Panc1 (cell line): ENCODE measurements around the gene EMP2. TPM values are rescaled to one million over a fixed set of nuclear protein-coding genes. Genes with fewer than 3 reads are reported as not detected.

Source experiments
- ATAC-seq: fragments of 200-7000 bp; cut with Tn5 transposase; 2 replicates; pipeline ENCODE4 v1.9.1; 2020; ENCODE audit warnings: mild to moderate bottlenecking, moderate library complexity
- BruUV-seq: library from RNA; stranded (reverse); fragments of 400-500 nt; replicated peaks from 2 replicates; lab custom pipeline; 2021; lab: Mats Ljungman, UMichigan
- CTCF ChIA-PET: fragments of 300-600 bp; sonication (Branson Sonifier 250); formaldehyde crosslinking; loops from one replicate; lab custom pipeline; 2022; ENCODE audit warnings: antibody characterized with exemption; lab: Charles Lee
- POLR2A ChIA-PET: fragments of 300-600 bp; sonication (Branson Sonifier 250); formaldehyde crosslinking; loops from one replicate; lab custom pipeline; 2022; ENCODE audit warnings: antibody characterized with exemption; lab: Charles Lee
- DNase-seq: peaks from one replicate; pipeline ENCODE4 v3.0.0-alpha.2; 2010; ENCODE audit warnings: low read depth, low spot score
- H3K27ac ChIP-seq: 2 replicates; pipeline ENCODE4 v1.5.1; 2011; ENCODE audit warnings: mild to moderate bottlenecking, low read length, inconsistent platforms
- H3K27me3 ChIP-seq: fragments of 200-500 bp; sonication (Bioruptor generic); 2 replicates; pipeline ENCODE4 v1.6.0; 2014; ENCODE audit warnings: low read length, inconsistent platforms; ENCODE audit not compliant: control insufficient read depth, insufficient read depth
- H3K36me3 ChIP-seq: fragments of 200-500 bp; sonication (Bioruptor generic); 2 replicates; pipeline ENCODE4 v1.5.1; 2014; ENCODE audit warnings: inconsistent platforms, mild to moderate bottlenecking, low read length, moderate library complexity; ENCODE audit not compliant: control insufficient read depth, insufficient read depth
- H3K4me1 ChIP-seq: 2 replicates; pipeline ENCODE4 v1.5.1; 2011; ENCODE audit warnings: inconsistent platforms, mild to moderate bottlenecking, low read length, moderate library complexity; ENCODE audit not compliant: control insufficient read depth, insufficient read depth
- H3K4me3 ChIP-seq, 2 experiments: 2 replicates each; pipeline ENCODE4 v1.5.1; 2011 to 2012; ENCODE audit warnings: low read depth in 2 of 2, low read length in 2 of 2, mild to moderate bottlenecking in 2 of 2, inconsistent platforms in 1 of 2, moderate library complexity in 1 of 2
- H3K9me3 ChIP-seq: fragments of 200-500 bp; sonication (Bioruptor generic); 2 replicates; pipeline ENCODE4 v1.5.1; 2014; ENCODE audit warnings: low read depth, mild to moderate bottlenecking, inconsistent platforms, low read length, moderate library complexity; ENCODE audit not compliant: control insufficient read depth, insufficient read depth
- CTCF ChIP-seq: fragments of 450-650 bp; IDR thresholded peaks from 2 replicates; pipeline ENCODE4 v1.5.1; 2017; ENCODE audit warnings: mild to moderate bottlenecking
- POLR2AphosphoS5 ChIP-seq: IDR thresholded peaks from 2 replicates; pipeline ENCODE4 v1.6.1; 2012; ENCODE audit warnings: mild to moderate bottlenecking, low read depth, low read length, moderate library complexity
- REST ChIP-seq, 2 experiments: IDR thresholded peaks; 2 replicates each; pipeline ENCODE4 v1.6.1; 2011 to 2012; ENCODE audit warnings: low read depth in 2 of 2, control low read depth in 1 of 2, low read length in 1 of 2, mild to moderate bottlenecking in 1 of 2, moderate library complexity in 1 of 2; ENCODE audit not compliant: insufficient read depth in 1 of 2
- SIN3A ChIP-seq: IDR thresholded peaks from 2 replicates; pipeline ENCODE4 v1.6.1; 2012; ENCODE audit warnings: low read depth, mild to moderate bottlenecking, low read length, moderate library complexity, borderline replicate concordance; ENCODE audit not compliant: insufficient read depth
- TCF7L2 ChIP-seq: IDR thresholded peaks from 2 replicates; pipeline ENCODE4 v1.6.1; 2011; ENCODE audit warnings: mild to moderate bottlenecking, low read depth, low read length, inconsistent platforms
- in situ Hi-C: cut with HindIII; loops from 2 replicates; pipeline ENCODE4 v1.10.0; 2016; ENCODE audit warnings: low sequenced_read_pairs, low pct_unique_long_range_greater_than_20kb
- intact Hi-C: fragments of 100-400 bp; cut with micrococcal nuclease; formaldehyde crosslinking; loops from one replicate; pipeline ENCODE4 v1.10.0; 2022; ENCODE audit not compliant: unreplicated experiment
- total RNA-seq: library from RNA; stranded (reverse); gene quantifications from one replicate; pipeline ENCODE4 v1.2.1, GENCODE V29; 2021; ENCODE audit not compliant: unreplicated experiment

Gene EMP2
- total RNA-seq, 1 experiment from 2014 or later = 13.8 TPM

- no peak overlapping the region for H3K27ac ChIP-seq
- ChIA-PET POLR2A (no interaction called here), CTCF (no interaction called here)
- H3K4me1 ChIP-seq = peaks cover 4% of the 10 kb centered on the region; the same call in 1 of the 2 replicates
- in situ Hi-C loops = no loop called here
- no peaks in the 10 kb centered on the region for H3K27me3 ChIP-seq
- intact Hi-C loops = no loop called here
- H3K9me3 ChIP-seq = no peaks in the 10 kb centered on the region
- H3K36me3 ChIP-seq = no peaks in the 10 kb centered on the region
- no peak for DNase-seq
- BruUV-seq = no TSS peak
- no peak for ATAC-seq
- no peak overlapping the region for H3K4me3 ChIP-seq
- TF ChIP-seq CTCF = no peak
- no peak for TF ChIP-seq REST (IDR thresholded peaks at IDR 0.05; ENCODE audit: insufficient read depth in 1 of 2, low read depth in 2 of 2, low read length in 1 of 2)
- TF ChIP-seq TCF7L2 = no peak
- TF ChIP-seq SIN3A = no peak
- TF ChIP-seq POLR2AphosphoS5 = no peak
Observed at GRCh38 chr16:10618710-10619209, 38.4 kb upstream of the EMP2 start.

GRCh38 chr16:10617662-10618420 is 37.4 kb upstream of the EMP2 start:
- no peaks in the 10 kb centered on the region for H3K27me3 ChIP-seq
- in situ Hi-C loops = no loop called here
- BruUV-seq = no TSS peak
- H3K4me1 ChIP-seq = peaks cover 4% of the 10 kb centered on the region; the same call in 1 of the 2 replicates
- intact Hi-C loops = no loop called here
- CTCF ChIA-PET = no interaction called here
- DNase-seq (no peak), ATAC-seq (no peak)
- no peaks in the 10 kb centered on the region for H3K9me3 ChIP-seq
- TF ChIP-seq REST (IDR thresholded peaks at IDR 0.05; ENCODE audit: insufficient read depth in 1 of 2, low read depth in 2 of 2, low read length in 1 of 2) (no peak), CTCF (no peak), TCF7L2 (no peak), SIN3A (no peak), POLR2AphosphoS5 (no peak)
- no peak overlapping the region for H3K4me3 ChIP-seq
- no peak overlapping the region for H3K27ac ChIP-seq
- H3K36me3 ChIP-seq = no peaks in the 10 kb centered on the region
- POLR2A ChIA-PET = no interaction called here
